Measurements from ENCODE around the gene ABAT. TPM values are rescaled to one million over a fixed set of nuclear protein-coding genes. Genes with fewer than 3 reads are reported as not detected.
A peak's percentile ranks its signal among the peaks of the same experiment; 100 is the strongest.

The ABAT gene
- 10 to 100 TPM; 13.0 to 22.5 (median 18.6) TPM for polyA plus RNA-seq (ENCODE audit: insufficient read length in 10 of 10)
- long read RNA-seq, donor 1, full-length matches to known transcripts = 4 of 4 reads
- long read RNA-seq, donor 1, partial matches to known transcripts = 0 of 4 reads
- long read RNA-seq, donor 1, other reads (novel, unspliced or antisense) = 0 of 4 reads
- long read RNA-seq, donor 2 = 0 reads
- long read RNA-seq, donor 3 = 0 reads
- long read RNA-seq, donor 4, partial matches to known transcripts = 0 of 3 reads
- long read RNA-seq, donor 4, other reads (novel, unspliced or antisense) = 0 of 3 reads
- long read RNA-seq, donor 5, partial matches to known transcripts = 0 of 2 reads
- long read RNA-seq, donor 5, other reads (novel, unspliced or antisense) = 0 of 2 reads
- long read RNA-seq, donor 6, partial matches to known transcripts = 0 of 1 reads
- long read RNA-seq, donor 6, other reads (novel, unspliced or antisense) = 0 of 1 reads
- long read RNA-seq, donor 7, partial matches to known transcripts = 0 of 1 reads
- long read RNA-seq, donor 7, other reads (novel, unspliced or antisense) = 0 of 1 reads
- long read RNA-seq, donor 8, partial matches to known transcripts = 0 of 2 reads
- long read RNA-seq, donor 8, other reads (novel, unspliced or antisense) = 0 of 2 reads
- long read RNA-seq, donor 9 = 0 reads

DNA sequence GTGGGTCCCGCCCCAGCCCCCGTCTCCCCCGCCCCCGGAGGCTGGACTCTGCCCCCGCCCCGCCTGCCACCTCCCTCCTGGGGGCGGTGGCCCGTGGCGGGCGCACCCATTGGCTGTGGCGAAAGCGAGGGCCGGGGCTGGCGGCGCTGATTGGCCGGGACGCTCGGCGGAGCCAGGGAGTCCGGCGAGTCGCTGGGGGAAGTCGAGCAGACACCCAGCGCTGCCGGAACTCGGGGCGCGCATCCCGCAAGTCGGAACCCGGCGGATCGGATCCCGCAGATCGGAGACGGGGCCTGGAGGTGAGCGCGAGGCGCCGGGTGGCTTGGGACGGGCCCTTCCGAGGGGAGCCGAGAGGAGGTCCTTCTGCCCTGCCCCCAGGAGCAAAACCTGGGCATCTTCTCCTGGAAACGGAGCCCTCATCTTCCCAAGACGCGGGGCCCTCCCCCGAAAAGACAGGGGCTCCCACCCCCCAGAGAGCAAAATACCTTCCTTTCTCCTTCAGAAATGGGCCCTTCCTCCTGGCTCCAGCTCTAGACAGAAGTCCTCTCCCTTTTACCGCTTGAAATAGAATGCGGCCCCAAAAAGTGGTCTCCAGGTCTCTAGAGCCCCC lies at the start of gene ABAT:
Gene ABAT (plus strand): TSS at position 205 of the 610 bp plus-strand sequence. CDS start 61,123 bp downstream, outside the sequence.
- DNase-seq = peak; percentile 80 to 93 (median 82)

- DNase-seq = no peak
These were observed 48.8 kb upstream of the ABAT start for GRCh38 chr16:8625491-8626087.

DNA sequence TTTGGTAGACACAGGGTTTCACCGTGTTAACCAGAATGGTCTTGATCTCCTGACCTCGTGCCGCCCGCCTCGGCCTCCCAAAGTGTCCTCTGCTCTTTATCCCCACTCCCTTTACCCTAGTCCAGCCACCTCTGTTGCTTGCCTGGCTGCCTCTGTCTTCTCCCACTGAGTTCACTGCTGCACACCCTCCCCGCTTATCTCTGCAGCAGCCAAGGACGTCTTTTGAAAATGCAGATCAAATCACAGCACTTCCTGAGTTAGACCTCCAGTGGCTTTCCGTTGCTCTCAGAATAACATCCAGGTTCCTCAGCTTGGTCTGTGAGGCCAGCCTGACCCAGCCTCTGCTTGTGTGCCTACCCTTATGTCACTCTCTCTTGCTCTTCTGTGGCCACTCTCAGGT lies 47.5 kb upstream of the ABAT start:
- DNase-seq = no peak

- no peak for DNase-seq
These were observed 47.0 kb upstream of the ABAT start for GRCh38 chr16:8627456-8627855.

GRCh38 chr16:8628981-8629725 lies 45.3 kb upstream of the ABAT start:
- DNase-seq = no peak

DNA sequence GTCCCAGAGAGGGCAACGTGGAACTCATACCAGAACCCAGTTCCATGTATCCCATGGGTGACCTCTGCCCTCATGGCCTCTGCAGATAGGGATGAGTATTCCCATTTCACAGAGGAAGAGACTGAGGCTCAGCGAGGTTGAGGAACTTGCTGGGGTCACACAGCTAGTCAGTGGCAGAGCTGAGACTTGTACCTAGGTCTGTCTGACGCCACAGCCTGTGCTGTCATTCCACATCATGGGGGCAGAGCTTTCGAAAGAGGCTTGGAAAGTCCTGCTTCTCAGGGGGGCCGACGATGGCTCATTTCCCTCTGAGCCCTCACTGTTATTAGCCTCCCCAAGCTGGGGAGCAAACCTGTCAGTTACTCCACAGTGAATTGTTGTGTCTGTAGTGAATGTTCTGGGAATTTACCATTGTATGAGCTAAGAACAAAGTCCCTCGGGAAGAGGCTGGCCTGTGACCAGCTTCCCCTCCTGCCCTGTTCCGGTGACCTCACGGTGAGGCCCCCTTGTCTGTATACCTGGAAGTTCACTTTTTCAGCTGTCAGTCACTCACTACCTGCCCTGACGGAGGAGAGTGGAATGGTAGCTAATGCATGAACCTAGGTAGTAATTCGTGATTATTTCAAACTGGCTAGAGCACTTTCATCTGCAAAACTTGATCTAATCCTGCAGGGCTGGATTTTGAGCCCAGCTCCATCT lies 44.0 kb upstream of the ABAT start:
- DNase-seq = no peak

- DNase-seq = no peak
These were observed 43.0 kb upstream of the ABAT start for GRCh38 chr16:8631373-8631772.

GRCh38 chr16:8631818-8632465 lies 42.5 kb upstream of the ABAT start:
- no peak for DNase-seq

GRCh38 chr16:8632675-8633182 lies 41.7 kb upstream of the ABAT start:
- peak in 1 of 3 donors; percentile 34 for DNase-seq

GRCh38 chr16:8634991-8635736 lies 39.3 kb upstream of the ABAT start:
- DNase-seq = no peak

GRCh38 chr16:8639694-8640093 lies 34.7 kb upstream of the ABAT start:
- DNase-seq = no peak

DNA sequence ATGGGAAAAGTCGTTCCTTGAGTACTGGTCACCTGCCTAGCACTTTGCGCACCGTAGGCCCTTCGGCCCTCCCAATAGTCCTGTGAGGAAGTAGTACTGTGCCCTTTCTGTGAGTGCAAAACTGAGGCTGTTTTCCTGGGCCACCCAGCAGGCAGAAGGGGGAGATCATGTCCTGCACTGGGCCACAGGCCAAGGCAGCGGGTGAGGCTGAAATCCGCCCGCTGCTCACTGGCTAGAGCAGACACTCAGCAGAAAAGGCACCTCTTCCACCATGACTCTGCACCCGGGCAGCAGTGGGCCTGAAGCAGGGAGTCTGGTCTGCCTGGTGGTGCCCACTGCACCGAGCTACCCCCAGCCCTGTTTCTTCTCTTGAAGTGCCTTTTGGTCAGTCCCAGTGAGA lies 32.7 kb upstream of the ABAT start:
- no peak for DNase-seq

DNA sequence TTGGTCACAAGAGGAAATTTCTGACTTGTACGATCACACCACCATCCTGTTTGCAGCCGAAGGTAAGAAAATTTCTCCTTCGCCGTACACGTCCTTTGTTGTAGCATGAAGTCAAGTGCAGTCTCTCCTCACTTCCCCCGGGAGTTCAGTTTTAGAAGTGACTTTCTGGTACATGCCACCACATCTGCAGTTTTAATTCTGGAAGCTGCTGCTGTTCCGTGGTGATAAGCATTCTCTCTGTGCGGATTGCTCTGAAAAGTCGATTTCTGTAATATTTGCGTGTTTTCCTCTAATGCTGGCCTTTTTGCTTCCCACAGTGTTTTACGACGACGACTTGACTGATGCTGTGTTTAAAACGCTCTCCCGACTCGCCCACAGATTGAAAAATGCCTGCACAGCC lies 32.3 kb upstream of the ABAT start:
- no peak for DNase-seq

DNA sequence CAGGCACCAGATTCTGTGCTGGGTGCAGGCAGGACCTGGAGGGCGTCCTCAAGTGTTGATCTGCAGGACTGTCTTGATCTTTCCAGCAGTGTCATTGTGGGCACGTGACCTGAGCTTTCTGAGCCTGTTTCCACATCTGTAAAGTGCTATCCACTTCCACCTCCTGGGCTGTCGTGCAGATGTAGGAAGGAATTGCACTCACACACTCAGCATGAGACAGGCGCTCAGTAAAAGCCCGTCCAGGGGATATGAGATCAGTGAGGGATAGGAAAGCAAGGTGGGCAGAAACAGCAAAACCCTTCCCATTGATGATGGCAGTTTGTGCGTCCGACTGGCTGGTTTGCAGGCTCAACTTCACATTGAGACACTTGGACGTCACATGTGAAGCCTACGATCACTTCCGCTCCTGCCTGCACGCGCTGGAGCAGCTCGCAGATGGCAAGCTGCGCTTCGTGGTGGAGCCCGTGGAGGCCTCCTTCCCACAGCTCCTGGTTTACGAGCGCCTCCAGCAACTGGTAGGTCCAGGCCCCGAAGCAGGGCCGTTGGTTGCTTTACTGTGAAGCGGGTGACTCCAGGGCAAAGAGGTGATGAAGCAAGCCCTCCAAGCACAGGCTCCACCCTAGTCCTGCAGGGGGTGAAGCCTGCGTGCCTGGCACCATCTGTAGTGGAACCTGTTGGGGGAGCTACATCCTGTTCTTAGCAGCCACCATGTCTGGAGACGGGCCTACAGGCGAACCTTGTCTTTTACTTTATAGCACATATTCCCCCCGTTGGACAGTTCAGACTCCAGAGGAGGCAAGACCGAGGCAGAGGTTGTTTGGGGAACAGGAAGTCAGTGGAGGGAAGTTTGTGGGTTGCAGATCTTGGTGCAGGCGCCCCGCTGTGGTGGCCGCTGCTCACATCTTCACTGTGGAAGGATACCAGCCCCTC lies 29.9 kb upstream of the ABAT start:
- peak in 1 of 3 donors; percentile 31 for DNase-seq

DNA sequence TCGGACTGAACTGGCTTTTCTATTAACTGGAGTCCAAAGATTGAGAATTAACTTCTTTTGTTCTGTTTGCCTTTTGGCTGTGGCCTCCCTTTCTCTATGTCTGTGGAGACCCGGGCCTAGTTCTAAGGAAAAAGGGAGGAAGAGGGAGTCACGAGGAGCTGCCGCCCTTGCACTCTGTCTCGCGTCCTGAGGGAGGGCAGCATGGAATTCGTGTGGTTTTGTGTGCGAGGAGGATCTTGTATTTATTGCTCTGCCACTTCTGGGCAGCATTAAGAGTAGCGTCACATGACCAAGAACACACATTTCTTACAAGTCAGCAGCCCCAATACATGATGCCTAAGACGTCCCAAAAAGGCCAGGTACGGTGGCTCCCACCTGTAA lies 29.3 kb upstream of the ABAT start:
- no peak for DNase-seq

GRCh38 chr16:8645831-8646230 lies 28.6 kb upstream of the ABAT start:
- no peak for DNase-seq

- DNase-seq = no peak
These were observed 27.9 kb upstream of the ABAT start for GRCh38 chr16:8646326-8647053.

Measured in muscle of back (tissue), 13 donors.